ENCODE results near the gene IL6R. TPM values are rescaled to one million over a fixed set of nuclear protein-coding genes. Genes with fewer than 3 reads are reported as not detected.

Gene IL6R
- total RNA-seq, 4 donors from 2014 or later = 24.4 to 39.4 (median 27.8) TPM

- TF ChIP-seq CTCF (IDR thresholded peaks at IDR 0.05; ENCODE audit: low read depth) = no peak
Measured at GRCh38 chr1:154471304-154471703, 66.2 kb downstream of the IL6R start.

GRCh38 chr1:154474802-154475201 lies 69.7 kb downstream of the IL6R start:
- no peak for TF ChIP-seq CTCF (IDR thresholded peaks at IDR 0.05; ENCODE audit: low read depth)

GRCh38 chr1:154476791-154477190 lies 71.6 kb downstream of the IL6R start:
- no peak for TF ChIP-seq CTCF (IDR thresholded peaks at IDR 0.05; ENCODE audit: low read depth)

GRCh38 chr1:154478013-154478412 lies 72.9 kb downstream of the IL6R start:
- TF ChIP-seq CTCF (IDR thresholded peaks at IDR 0.05; ENCODE audit: low read depth) = no peak

- TF ChIP-seq CTCF (IDR thresholded peaks at IDR 0.05; ENCODE audit: low read depth) = no peak
Measured at GRCh38 chr1:154478639-154479038, 73.5 kb downstream of the IL6R start.

GRCh38 chr1:154479764-154480421 lies 74.8 kb downstream of the IL6R start:
- no peak for TF ChIP-seq CTCF (IDR thresholded peaks at IDR 0.05; ENCODE audit: low read depth)

- no peak for TF ChIP-seq CTCF (IDR thresholded peaks at IDR 0.05; ENCODE audit: low read depth)
Measured at GRCh38 chr1:154481053-154481452, 75.9 kb downstream of the IL6R start.
